Measurements from ENCODE around the gene LRRC75A. TPM values are rescaled to one million over a fixed set of nuclear protein-coding genes. Genes with fewer than 3 reads are reported as not detected.

LRRC75A gene
- total RNA-seq, 6 experiments from 2014 or later: 0.14 to 0.57 (median 0.27) TPM

DNA sequence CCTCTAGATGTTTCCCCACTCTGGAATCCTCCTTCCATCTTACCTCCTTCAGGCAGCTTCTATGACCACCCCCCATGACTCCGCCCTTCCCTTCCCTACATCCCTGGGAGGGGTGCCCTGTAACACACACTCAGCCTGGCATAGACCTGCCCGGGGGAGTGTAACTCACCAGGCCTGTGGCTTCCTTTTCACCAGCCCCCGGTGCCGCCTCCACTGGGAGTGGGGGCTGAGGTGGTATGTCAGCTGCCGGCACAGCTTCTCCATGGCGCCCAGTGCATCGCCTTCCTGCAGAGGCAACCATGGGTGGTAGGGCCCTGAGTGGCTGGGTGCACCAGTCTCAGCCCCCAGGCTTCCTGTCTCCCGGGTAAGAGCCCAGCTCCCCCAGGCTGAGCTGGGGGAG lies 44.3 kb downstream of the LRRC75A start:
- TF ChIP-seq, protein P1, sequence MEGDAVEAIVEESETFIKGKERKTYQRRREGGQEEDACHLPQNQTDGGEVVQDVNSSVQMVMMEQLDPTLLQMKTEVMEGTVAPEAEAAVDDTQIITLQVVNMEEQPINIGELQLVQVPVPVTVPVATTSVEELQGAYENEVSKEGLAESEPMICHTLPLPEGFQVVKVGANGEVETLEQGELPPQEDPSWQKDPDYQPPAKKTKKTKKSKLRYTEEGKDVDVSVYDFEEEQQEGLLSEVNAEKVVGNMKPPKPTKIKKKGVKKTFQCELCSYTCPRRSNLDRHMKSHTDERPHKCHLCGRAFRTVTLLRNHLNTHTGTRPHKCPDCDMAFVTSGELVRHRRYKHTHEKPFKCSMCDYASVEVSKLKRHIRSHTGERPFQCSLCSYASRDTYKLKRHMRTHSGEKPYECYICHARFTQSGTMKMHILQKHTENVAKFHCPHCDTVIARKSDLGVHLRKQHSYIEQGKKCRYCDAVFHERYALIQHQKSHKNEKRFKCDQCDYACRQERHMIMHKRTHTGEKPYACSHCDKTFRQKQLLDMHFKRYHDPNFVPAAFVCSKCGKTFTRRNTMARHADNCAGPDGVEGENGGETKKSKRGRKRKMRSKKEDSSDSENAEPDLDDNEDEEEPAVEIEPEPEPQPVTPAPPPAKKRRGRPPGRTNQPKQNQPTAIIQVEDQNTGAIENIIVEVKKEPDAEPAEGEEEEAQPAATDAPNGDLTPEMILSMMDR (IDR thresholded peaks at IDR 0.05): no peak
- Mint-ChIP-seq H3K4me1 (ENCODE audit: low read depth) (peaks cover 13% of the 10 kb centered on the region), H3K4me3 (no peak overlapping the region), H3K9me3 (no peaks in the 10 kb centered on the region), H3K27me3 (ENCODE audit: insufficient read depth) (peaks cover 16% of the 10 kb centered on the region), H3K27ac (0 out of 2 replicates have a peak overlapping the region, but pooled peaks have one; percentile 53), H3K36me3 (ENCODE audit: low read depth) (peaks cover 21% of the 10 kb centered on the region)
- no peak for DNase-seq

DNA sequence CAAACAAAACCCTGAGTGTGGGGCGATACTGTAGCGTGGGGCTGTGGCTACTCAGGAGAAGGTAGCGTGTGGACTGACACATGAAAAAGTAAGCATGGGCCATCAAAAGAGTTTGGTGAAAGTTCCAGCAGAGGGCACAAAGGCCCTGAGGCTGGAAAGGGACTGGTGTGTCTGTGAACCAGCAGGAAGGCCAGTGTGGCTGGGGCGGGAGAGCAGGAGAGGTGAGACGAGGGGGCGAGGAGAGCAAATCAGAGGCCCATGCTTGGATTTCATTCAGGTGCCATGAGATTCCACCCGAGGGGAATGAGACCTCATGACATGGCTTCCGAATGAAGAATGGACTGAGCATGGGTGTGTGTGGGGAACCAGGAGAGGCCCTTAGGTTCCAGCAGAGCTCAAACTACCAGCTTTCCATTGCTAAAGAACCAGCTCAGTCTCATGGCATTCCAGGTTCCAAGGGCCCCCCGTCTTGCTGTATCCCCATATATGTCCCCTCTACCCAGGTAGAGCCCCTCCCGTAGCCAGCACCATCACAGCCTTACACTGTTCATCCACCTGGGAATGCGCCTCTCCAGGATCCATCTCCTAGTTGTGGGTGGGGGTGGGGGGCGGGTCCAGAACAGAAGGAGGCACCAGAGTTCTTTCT lies 45.5 kb downstream of the LRRC75A start:
- no peaks in the 10 kb centered on the region for H3K9me3 Mint-ChIP-seq
- H3K27ac Mint-ChIP-seq: peak overlapping the region; percentile 85
- TF ChIP-seq, protein P1 (IDR thresholded peaks at IDR 0.05): peak; percentile 44
- no peak for DNase-seq
- H3K36me3 Mint-ChIP-seq (ENCODE audit: low read depth): peaks cover 33% of the 10 kb centered on the region
- peaks cover 24% of the 10 kb centered on the region for H3K4me1 Mint-ChIP-seq (ENCODE audit: low read depth)
- H3K4me3 Mint-ChIP-seq: peak overlapping the region; percentile 6; the same call in 1 of the 2 replicates
- peaks cover 16% of the 10 kb centered on the region for H3K27me3 Mint-ChIP-seq (ENCODE audit: insufficient read depth)

DNA sequence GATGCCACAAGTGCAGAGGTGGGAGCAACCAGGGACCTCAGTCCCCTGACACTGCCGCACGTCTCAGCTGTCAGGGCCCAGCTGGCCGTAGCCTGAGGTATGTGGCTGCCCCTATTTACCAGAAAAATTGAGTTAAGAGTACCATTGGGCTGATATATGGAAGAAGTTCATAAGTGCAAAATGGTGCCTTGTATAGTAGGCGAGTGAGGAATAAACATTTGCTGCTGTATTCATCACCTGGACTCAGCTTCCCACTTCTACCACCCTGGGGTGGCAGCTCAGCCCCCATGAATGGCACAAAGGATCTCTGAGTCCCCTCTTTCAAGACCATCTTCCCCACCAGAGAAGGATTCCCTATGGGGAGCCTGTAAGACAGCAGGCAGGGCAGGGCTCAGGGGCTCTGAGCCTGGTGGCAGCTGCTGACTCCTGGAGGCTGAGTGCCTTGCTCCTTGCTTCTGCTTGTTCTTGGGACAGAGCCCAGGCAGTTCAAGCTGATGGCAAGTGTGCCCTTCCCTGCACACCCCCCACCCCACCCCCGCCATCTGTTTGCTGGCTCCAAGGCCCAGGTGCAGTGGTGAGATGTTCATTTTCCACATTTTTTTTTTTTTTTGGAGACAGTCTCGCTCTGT lies 47.6 kb downstream of the LRRC75A start:
- H3K27ac Mint-ChIP-seq: peak overlapping the region; percentile 94
- no peak for DNase-seq
- H3K4me3 Mint-ChIP-seq: no peak overlapping the region
- peaks cover 43% of the 10 kb centered on the region for H3K4me1 Mint-ChIP-seq (ENCODE audit: low read depth)
- peaks cover 54% of the 10 kb centered on the region for H3K36me3 Mint-ChIP-seq (ENCODE audit: low read depth)
- H3K27me3 Mint-ChIP-seq (ENCODE audit: insufficient read depth): peaks cover 16% of the 10 kb centered on the region
- TF ChIP-seq, protein P1 (IDR thresholded peaks at IDR 0.05): no peak
- peaks cover 3% of the 10 kb centered on the region; the same call in 1 of the 2 replicates for H3K9me3 Mint-ChIP-seq

DNA sequence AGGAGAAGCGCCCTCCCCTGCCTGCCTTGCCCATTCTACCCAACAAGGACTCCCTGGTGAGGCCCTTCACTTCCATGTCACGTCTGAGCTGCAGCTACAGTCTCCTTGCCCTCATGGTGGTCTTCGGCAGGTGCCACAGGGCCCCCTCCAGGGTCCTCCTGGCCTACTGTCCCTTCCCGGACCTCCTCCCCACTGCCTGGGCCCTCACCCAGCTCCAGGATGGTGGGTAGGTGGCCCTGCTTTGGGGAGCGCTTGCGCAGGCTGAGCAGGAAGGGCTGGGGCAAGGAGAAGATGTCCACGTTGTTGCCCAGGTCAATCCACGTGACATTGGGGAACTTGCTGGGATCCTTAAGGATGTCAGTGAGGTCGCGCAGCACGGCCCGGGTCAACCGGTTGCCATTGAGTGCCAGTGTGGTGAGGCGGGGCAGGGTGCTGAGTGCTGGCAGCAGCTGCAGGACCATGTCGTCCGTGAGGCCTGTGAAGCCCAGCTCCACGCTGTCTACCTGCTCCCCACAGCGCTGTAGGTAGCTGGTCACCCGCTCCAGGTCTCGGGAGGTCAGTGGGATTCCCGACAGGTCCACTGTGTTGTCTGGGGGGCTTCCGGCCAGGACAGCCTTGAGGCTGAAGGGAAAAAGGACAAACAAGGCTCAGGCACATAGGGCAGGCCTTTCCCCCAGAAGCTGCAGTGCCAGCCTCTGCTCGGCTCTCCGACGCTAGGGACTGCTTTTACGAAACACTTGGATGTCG lies 48.3 kb downstream of the LRRC75A start:
- peaks cover 61% of the 10 kb centered on the region for H3K36me3 Mint-ChIP-seq (ENCODE audit: low read depth)
- TF ChIP-seq, protein P1 (IDR thresholded peaks at IDR 0.05): no peak
- DNase-seq: no peak
- peak overlapping the region; percentile 94 for H3K27ac Mint-ChIP-seq
- no peak overlapping the region for H3K4me3 Mint-ChIP-seq
- peaks cover 43% of the 10 kb centered on the region for H3K4me1 Mint-ChIP-seq (ENCODE audit: low read depth)
- peaks cover 10% of the 10 kb centered on the region; the same call in 1 of the 2 replicates for H3K9me3 Mint-ChIP-seq
- H3K27me3 Mint-ChIP-seq (ENCODE audit: insufficient read depth): peaks cover 23% of the 10 kb centered on the region

DNA sequence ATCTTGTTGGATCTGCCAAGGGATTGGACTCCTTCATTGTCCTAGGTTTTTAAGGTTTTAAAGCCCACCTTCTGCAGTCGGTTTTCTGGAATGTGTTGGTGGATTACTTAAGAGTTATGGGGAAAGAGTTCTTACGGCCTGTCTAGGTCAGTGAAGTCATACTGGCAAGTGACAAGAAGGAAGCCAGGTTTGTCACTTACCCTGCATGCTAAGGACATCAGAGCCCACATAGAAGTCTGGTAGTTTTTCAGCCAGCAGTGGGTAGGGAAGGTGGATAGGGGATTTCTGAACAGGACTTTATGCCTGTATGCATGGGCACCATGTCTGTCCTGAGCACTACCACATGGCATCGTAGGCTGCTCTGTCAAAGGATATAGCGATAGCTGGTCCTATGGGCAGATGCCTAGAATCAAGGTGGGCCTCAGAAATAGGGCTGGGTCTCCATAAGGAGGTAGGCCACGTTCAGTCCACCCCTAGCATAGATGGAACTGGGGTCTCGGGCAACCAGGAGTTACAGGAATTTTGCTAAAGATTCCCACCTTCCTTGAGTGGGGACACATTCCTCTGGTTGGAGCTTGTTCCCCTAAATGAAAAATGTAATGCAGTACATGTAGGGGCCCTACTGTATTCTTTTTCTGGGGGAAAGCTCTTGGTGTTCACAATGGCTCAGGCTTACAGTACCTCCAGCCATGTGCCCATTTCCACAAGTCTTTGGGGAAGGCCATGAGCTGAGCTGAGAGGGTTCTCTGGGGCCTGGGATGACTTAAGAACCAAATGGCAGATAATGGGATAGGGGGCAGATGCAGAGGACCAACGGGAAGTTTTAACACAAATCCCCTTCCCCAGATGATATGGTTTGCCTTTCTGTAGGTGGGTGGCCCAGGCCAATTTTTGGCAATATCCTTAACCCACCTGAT lies 49.1 kb downstream of the LRRC75A start:
- Mint-ChIP-seq H3K27ac (peak overlapping the region; percentile 94), H3K27me3 (ENCODE audit: insufficient read depth) (peaks cover 24% of the 10 kb centered on the region), H3K36me3 (ENCODE audit: low read depth) (peaks cover 61% of the 10 kb centered on the region), H3K9me3 (peaks cover 10% of the 10 kb centered on the region; the same call in 1 of the 2 replicates), H3K4me1 (ENCODE audit: low read depth) (peaks cover 50% of the 10 kb centered on the region), H3K4me3 (peak overlapping the region; percentile 99)
- TF ChIP-seq, protein P1 (IDR thresholded peaks at IDR 0.05): no peak
- no peak for DNase-seq
